Fibroblast of peridontal ligament (primary cell): ENCODE data around the gene KCTD14.
A peak's percentile ranks its signal among the peaks of the same experiment; 100 is the strongest.
"Not testable (repeated sequence)": the region's sequence is repeated elsewhere in the genome, so short reads cannot be mapped to it uniquely, and the experiment has no call there.

ENCODE experiments used
- DNase-seq: peaks from one replicate; pipeline ENCODE4 v3.0.0-alpha.2; 2010; ENCODE audit errors: extremely low read depth

The KCTD14 gene, protein sequence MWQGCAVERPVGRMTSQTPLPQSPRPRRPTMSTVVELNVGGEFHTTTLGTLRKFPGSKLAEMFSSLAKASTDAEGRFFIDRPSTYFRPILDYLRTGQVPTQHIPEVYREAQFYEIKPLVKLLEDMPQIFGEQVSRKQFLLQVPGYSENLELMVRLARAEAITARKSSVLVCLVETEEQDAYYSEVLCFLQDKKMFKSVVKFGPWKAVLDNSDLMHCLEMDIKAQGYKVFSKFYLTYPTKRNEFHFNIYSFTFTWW

GRCh38 chr11:78022397-78023396, at the start of gene KCTD14:
KCTD14 (minus strand) TSS chr11:78023276; CDS start chr11:78023249, 27 bp downstream.
- DNase-seq: no peak

DNA sequence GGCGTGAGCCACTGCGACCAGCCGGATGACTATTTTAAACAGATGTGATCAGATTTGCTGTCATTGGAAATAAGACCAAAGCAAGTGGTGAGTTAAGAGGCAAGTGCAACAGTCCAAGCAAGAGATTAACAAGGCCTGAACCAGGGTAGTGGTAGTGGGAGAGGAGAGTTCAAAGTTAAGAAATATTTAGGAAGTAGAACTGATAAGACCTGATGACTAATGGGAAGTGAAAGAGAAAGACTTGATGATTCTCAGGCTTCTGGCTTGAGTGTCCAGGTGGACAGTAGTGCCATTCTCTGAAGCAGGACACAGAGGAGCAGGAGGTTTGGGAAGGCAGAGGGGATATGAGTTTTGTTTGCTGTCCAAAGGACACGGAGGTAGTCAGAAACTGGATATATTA, 49.4 kb upstream of the KCTD14 start:
- DNase-seq: no peak

DNA sequence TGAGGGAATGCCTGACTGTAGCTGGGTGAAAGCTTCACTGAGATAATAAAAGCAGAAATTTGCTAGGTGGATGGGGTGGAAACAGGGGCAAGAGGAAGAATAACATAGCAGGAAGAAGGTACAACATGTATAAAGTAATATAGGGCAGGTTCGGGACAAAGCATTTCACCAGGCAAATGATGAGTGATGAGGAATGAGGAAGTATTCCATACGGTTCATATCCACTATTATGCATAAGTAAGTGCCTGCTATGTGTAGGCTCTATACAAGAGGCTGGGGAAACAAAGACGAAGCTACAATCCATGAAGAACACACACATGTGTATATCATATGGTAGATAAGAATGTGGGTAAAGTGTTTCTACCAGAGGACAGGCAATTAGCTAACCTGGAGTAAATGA, 48.6 kb upstream of the KCTD14 start:
- no peak for DNase-seq

DNA sequence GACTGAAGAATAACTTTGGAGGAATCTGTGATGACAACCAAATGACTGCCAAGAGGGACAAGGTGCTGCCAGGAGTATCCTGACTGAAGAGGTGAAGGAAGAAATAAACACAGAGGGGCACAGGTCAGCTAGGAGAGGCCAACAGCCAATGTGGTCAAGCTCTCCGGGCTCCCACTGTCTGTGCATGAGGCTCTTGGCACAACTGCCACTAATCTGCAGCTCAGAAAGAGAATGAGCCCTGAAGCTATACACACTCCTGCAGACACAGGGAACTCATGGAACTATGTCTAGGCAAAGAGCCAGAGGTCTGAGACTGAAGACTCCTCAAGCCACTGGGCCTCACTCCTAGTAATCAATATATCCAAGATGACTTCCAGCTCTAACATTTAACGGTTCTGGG, 47.5 kb upstream of the KCTD14 start:
- no peak for DNase-seq

GRCh38 chr11:78069465-78069864, 46.4 kb upstream of the KCTD14 start:
- DNase-seq: no peak

GRCh38 chr11:78067704-78068103, 44.6 kb upstream of the KCTD14 start:
- no peak for DNase-seq

GRCh38 chr11:78066471-78066870, 43.4 kb upstream of the KCTD14 start:
- DNase-seq: no peak

GRCh38 chr11:78065203-78065602, 42.1 kb upstream of the KCTD14 start:
- no peak for DNase-seq

DNA sequence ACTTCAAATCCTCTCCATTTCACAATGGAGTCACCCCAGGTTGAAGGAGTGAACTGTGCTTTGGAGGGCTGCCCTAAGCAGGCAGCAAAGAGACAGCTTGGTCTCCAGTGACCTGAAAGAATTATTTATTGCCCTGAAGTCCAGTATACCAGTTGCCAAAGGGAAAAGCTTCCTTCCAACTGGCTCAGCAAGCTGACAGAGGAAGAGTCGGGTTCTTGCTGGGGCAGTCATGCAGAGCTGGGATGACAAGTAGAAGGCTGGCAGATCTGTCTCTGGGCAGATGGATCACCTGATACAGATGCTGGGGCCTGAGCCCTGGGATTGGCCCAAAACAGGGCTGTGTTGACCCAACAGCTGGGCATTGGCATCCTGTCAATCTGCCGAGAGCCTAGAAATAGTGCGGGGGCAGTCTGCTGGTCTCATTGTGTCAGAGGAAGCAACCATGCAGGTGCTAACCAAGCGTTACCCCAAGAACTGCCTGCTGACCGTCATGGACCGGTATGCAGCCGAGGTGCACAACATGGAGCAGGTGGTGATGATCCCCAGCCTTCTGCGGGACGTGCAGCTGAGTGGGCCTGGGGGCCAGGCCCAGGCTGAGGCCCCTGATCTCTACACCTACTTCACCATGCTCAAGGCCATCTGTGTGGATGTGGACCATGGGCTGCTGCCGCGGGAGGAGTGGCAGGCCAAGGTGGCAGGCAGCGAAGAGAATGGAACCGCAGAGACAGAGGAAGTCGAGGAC, 40.5 kb upstream of the KCTD14 start, which contains the start of gene THRSP:
TSS of gene THRSP (plus strand) at position 422 of the 742 bp plus-strand sequence. CDS start at position 443, 21 bp downstream.
- no peak for DNase-seq

DNA sequence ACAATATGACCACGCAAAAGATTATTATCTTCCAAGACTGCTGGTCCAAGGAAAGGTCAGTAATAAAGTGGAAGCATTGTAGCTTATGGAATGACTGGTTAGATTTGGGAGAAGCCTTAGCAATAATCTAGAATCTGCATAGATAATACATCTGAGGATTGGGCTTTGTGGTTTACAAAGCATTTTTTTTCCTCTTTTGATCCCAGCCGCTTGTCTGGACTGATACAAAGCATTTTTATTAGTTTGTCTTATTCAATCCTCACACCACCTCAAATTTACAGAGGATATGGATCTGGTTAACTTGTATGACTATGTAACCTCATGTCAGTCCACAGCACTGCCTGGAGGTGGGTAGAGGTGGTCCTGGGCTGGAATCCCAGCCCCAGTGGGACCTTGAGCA, 39.6 kb upstream of the KCTD14 start:
- DNase-seq: no peak

- DNase-seq: no peak
Measured at GRCh38 chr11:78061921-78062311, 38.8 kb upstream of the KCTD14 start.

GRCh38 chr11:78061088-78061920, 38.2 kb upstream of the KCTD14 start:
- DNase-seq: no peak

GRCh38 chr11:78060533-78060932, 37.5 kb upstream of the KCTD14 start:
- DNase-seq: no peak

DNA sequence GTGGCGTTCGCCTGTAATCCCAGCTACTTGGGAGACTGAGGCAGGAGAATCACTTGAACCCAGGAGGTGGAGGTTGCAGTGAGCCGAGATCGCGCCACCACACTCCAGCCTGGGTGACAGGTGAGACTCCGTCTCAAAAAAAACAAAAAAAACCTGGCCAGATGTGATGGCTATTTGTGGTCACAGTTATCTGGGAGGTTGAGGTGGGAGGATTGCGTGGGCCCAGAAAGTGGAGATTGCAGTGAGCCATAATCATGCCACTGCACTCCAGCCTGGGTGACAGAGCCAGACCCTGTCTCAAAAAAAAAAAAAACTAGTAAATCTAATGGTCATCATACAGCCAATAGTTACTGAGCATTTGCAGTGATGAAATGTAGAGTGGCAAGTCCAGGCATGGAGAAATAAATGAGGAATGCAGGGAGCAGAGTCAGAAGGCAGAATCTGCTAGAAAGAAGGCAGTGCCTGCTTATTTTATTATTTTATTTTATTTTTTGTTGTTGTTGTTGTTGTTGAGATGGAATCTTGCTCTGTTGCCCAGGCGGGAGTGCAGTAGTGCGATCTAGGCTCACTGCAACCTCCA, 36.8 kb upstream of the KCTD14 start:
- DNase-seq: not testable (repeated sequence)

GRCh38 chr11:78057462-78058055, 34.5 kb upstream of the KCTD14 start:
- DNase-seq: no peak

GRCh38 chr11:78056093-78056492, 33.0 kb upstream of the KCTD14 start:
- DNase-seq: no peak

DNA sequence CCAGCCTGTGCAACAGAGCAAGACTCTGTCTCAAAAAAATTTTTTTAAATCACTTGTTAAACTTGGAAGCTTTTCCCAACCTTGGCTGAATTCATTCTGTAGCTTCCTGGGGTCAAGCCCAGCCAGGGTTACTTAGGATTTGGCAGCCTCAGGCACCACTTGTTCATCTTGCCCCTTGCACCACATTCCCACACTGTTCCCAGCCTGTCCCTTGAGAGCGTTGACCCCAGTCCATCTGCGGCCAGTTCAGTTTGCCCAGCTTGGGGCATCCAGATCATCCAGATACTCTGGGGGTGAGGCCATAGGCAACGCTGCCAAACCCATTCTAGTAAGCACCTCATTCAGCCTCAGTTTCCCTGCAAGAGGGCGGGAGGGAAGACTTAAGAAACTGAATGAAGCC, 31.9 kb upstream of the KCTD14 start:
- DNase-seq: no peak

DNA sequence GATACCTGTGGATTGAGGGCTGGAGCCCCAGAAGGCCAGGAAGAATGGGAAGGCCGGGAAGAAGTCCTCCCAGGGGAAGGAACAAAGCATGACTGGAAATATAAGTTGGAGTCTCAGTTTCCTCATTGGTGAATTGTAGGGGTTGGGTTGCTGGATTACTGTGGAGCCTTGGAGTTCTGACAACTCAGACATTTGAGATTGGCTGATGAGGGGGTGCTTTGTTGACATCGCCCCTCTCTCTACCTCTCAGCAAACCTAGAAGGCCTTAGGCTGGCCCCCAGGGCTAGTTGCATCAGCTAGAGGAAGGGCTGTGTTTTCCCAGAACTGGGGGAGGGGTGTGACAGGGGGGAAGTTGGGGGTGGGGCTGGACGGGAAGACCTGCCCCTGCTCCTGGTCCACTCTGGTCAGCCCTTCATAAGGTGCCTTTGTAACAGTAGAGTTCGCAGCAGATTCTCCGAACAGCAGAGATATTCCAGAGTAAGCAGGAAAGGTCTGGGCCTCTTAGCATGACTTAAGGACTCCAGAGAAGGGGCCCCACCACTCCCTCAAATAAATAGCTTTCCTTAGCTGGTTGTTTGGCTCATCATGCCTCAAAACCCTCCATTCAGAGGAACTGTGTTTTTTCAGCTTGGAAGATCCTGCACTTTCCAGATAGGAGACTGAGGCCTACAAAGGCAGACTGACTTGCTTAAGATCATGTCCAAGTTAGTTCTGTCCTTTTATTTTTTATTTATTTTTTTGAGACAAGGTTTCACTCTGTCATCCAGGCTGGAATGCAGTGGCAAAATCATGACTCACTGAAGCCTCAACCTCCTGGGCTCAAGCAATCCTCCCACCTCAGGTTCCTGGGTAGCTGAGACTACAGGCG, 28.1 kb upstream of the KCTD14 start:
- peak; percentile 50 for DNase-seq

- DNase-seq: no peak
Measured at GRCh38 chr11:78049348-78049747, 26.3 kb upstream of the KCTD14 start.
